Measurements from ENCODE around the gene TBX10. TPM values are rescaled to one million over a fixed set of nuclear protein-coding genes. Genes with fewer than 3 reads are reported as not detected.
A peak's percentile ranks its signal among the peaks of the same experiment; 100 is the strongest.
"Not testable (repeated sequence)": the region's sequence is repeated elsewhere in the genome, so short reads cannot be mapped to it uniquely, and the experiment has no call there.

The TBX10 gene
- polyA plus RNA-seq, 3 donors, result 0.06 to 0.09 TPM; not detected in 1

DNA sequence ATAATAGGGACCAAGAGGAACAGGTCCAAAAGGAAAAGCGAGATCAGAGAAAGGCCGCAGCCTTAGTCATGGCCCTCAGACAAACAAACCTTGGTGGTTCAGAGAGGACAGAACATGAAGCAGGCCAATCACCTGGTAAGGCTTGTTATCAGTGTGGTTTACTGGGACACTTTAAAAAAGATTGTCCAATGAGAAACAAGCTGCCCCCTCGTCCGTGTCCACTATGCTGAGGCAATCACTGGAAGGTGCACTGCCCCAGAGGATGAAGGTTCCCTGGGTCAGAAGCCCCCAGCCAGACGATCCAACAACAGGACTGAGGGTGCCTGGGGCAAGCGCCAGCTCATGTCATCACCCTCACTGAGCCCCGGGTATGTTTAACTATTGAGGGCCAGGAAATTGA lies 16.7 kb downstream of the TBX10 start:
- DNase-seq (ENCODE audit: extremely low read depth in 1 of 11, low read depth in 9 of 11, low spot score in 4 of 11), result not testable (repeated sequence)

DNA sequence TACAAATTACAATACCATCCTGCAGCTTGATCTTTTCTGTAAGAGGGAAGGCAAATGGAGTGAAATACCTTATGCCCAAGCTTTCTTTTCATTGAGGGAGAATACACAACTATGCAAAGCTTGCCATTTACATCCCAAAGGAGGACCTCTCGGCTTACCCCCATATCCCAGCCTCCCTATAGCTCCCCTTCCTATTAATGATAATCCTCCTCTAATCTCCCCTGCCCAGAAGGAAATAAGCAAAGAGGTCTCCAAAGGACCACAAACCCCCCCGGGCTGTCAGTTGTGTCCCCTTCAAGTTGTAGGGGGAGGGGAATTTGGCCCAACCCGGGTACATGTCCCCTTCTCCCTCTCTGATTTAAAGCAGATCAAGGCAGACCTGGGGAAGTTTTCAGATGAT lies 17.6 kb downstream of the TBX10 start:
- DNase-seq (ENCODE audit: extremely low read depth in 1 of 11, low read depth in 9 of 11, low spot score in 4 of 11), result not testable (repeated sequence)

DNA sequence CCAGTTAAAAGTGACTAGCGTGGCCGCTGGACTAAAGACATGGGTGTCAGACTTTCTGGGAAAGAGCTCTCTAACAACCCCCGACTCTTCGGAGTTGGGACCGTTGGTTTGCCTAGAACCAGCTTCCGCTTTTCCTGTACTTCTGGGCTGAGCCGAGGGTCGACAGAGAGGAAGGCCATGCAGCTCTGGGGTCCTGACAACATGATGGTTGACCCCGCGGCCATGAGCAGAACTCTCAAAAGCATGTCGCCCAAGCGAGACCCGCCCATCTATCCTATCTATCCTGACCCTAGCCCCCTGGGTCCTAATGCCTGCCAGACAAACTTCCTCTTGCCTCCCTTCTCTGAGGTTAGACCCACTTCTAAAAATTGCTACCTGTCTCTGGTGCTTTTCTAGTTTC lies 18.9 kb downstream of the TBX10 start:
- not testable (repeated sequence) for DNase-seq (ENCODE audit: extremely low read depth in 1 of 11, low read depth in 9 of 11, low spot score in 4 of 11)

DNA sequence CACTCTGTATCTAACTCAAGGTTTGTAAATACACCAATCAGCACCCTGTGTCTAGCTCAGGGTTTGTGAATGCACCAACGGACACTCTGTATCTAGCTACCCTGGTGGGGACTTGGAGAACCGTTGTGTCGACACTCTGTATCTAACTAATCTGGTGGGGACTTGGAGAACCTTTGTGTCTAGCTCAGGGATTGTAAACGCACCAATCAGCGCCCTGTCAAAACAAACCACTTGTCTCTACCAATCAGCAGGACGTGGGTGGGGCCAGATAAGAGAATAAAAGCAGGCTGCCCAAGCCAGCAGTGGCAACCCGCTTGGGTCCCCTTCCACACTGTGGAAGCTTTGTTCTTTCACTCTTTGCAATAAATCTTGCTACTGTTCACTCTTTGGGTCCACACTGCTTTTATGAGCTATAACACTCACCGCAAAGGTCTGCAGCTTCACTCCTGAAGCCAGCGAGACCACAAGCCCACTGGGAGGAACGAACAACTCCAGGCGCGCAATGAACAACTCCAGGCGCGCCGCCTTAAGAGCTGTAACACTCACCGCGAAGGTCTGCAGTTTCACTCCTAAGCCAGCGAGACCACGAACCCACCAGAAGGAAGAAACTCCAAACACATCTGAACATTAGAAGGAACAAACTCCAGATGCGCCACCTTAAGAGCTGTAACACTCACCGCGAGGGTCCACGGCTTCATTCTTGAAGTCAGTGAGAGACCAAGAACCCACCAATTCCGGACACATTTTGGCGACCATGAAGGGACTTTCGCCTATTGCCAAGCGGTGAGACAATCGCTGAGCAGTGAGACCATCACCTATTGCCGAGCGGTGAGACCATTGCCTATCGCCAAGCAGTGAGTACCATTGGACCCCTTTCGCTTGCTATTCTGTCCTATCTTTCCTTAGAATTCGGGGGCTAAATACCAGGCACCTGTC lies 19.6 kb downstream of the TBX10 start:
- DNase-seq (ENCODE audit: extremely low read depth in 1 of 11, low read depth in 9 of 11, low spot score in 4 of 11), result not testable (repeated sequence)

DNA sequence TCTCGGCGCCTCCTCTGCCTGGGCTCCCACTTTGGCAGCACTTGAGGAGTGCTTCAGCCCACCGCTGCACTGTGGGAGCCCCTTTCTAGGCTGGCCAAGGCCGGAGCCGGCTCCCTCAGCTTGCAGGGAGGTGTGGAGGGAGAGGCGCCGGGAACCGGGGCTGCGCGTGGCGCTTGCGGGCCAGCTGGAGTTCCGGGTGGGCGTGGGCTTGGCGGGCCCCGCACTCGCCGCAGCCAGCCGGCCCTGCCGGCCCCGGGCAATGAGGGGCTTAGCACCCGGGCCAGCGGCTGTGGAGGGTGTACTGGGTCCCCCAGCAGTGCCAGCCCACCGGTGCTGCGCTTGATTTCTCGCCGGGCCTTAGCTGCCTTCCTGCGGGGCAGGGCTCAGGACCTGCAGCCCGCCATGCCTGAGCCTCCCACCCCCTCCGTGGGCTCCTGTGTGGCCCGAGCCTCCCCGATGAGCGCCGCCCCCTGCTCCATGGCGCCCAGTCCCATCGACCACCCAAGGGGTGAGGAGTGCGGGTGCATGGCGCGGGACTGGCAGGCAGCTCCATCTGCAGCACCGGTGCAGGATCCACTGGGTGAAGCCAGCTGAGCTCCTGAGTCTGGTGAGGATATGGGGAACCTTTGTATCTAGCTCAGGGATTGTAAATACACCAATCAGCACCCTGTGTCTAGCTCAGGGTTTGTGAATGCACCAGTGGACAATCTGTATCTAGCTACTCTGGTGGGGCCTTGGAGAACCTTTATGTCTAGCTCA lies 20.5 kb downstream of the TBX10 start:
- not testable (repeated sequence) for DNase-seq (ENCODE audit: extremely low read depth in 1 of 11, low read depth in 9 of 11, low spot score in 4 of 11)

DNA sequence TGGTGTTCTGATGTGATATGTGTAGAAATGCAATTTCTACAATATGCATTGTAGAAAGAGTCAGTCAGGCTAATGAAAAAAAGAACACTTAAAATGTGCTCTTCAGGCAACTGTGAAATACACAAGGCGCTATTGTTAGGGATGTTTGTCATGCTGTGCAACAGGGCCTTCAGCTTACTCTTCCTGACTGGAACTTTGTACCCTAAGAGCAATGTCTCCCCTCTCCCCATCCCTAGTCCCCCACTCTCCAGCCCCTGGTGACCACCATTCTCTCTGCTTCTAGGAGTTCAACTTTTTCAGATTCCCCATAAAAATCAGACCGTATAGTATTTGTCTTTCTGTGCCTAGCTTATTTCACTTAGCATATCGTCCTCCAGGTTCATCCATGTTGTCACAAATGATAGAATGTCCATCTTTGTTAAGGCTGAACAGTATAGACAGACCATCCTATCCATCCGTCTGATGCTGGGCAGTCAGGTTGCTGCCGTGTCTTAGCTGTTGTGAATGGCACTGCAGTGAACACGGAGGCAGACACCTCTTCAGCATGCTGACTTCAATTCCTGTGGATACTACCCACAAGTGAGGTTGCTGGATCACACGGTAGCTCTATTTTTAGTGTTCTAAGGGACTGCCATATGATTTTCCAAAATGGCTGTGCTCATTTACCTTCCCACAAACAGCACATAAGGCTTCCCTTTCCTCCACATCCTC lies 22.2 kb downstream of the TBX10 start:
- DNase-seq (ENCODE audit: extremely low read depth in 1 of 11, low read depth in 9 of 11, low spot score in 4 of 11), result no peak

DNA sequence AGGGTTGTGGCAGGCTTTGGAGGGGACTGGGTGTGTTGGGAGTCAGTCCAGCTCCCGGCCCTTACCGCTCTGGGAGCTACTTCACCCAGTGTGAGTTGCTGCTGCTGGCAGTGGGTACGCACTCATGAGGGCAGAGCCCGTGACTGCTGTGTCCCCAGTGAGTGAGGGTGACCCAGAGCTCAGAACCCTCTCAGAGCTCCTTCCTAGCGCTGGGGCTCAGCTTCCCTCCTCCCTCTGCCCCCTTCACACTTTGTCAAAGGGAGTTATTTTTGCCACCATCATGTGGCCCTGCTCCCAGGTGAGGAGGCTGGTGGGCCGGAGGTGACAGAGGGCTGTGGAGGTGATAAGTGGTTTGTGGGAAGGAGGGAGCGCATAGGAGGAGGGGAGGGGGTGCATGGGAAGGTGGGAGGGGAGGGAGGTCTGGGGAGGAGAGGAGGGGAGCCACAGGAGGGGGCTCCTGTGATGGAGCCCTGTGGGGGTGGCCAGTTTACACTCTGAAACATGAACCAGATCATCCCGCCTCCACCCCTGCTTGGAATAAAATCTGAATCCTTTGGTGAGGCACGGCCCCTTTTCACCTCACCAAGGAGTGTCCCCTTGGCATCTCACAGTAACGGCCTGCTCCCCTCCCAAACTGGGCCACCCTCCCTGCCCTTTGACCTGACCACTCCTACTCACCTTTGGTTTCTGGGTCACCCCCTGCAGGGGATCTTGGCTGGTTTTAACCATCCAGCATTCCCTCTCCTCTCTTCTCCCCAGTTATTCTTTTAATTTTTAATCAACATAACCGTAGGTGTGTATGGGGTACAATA lies 22.9 kb downstream of the TBX10 start:
- DNase-seq (ENCODE audit: extremely low read depth in 1 of 11, low read depth in 9 of 11, low spot score in 4 of 11), result no peak

DNA sequence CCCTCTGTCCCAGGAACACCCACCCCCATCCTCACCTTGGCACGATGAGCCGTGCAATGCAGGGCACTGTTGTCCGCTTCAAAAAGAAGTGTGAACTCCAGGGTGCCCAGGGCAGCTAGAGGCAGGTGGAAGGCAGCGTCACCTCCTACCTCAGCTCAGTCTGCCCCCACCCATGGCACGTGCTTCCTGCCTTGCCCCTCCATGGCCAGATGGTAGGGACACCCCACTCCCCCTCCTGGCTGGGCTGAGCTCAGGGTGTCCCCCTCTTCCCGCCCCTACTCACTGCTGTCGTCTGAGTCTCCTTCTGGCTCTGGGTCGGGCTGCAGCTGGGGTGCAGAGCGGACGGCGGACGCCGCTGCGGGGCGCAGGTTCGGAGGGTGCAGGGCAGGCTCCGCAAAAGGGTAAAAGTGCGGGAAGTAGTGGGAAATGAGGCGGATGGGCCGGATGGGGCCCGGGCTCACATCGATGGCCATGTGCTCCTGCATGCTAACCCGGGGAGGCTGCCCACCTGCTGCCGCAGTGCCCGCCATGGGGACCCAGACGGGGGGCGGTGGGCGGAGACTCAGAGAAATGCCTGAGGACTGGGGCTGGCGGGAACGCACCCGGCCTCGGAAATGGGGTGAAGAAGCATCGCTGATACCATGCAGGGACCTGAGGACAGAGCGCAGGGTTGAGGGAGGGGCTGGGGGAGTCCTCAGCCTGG lies 23.7 kb downstream of the TBX10 start:
- DNase-seq (ENCODE audit: extremely low read depth in 1 of 11, low read depth in 9 of 11, low spot score in 4 of 11), result no peak

DNA sequence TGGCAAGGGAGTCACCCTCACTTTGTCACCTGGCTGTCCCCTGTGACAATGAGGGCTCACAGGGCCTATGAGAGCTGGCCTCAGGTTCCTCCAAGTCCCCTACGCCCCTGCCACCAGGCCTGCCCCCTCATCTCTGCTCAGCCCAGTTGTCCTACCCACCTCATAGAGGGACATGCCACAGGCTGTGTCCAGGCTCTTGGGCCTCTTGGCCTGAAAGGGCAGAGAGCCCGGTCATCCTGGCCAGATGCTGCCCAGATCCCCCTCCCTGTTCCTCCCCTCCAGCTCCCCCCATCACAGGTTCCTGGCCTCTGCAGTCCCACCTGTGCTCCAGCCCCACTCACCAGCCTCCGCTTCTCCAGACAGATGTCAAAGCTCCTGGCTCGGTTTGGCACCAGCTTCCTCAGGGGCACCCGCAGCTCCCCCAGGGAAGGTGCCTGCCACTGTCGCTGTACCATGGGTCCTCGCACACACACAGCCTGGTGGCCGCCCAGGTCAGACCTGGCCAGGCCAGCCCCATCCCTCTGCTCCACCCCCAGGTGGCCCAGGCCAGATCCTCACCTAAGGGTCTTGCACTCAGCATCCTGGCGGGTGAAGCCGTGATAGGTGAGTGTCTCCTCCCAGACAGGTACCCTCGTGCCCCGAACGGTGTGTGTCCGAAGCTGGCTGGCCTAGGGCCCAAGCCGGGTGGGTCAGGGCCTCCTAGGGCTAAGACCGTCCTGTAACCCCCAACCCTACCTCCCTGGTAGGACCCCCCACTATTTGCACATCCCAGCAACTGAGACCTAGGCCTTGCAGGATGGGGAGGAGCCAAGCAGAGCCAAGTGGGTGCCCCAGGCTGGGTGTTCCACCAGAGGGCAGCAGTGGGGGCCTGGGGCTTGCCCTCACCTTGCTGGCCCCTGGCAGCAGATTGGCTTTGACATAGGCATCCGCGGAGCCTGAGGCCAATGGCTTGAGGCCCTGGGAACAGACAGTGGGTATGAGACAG lies 24.5 kb downstream of the TBX10 start:
- no peak for DNase-seq (ENCODE audit: extremely low read depth in 1 of 11, low read depth in 9 of 11, low spot score in 4 of 11)

DNA sequence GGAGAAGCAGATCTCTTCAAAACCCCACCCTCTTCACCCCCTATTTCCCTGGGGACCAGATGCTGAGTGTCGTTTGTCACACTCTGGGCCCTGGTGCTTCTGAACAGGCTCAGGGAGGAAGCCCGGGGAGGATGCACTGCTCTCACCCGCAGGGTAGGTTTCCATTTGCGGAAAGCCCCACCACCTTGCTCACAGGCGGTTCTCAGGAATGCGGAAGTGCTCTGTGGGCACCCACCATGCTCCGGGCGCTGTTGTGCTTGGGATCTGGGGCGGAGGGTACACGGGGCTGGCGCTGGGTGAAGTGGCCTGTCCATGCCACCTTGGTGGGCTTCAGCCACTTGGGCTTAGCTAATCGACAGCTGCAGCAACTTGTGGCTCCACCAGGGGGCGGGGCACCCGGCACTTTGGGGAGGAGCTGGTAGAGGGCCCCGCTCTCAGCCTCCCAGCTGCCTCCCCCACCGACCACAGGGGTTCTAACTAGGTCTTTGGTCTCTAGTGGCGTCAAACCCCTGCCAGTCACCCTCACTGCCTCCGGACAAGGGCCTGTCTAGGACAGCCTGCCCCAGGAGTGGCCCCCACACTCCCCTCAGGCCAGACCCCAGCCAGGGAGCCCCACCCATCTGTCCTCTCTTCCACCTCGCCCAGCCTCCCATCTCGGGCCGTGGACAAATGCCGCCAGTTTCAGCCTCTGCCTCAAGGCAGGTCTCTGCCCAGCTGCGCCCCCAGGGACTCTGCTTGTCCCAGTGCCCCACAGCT lies 25.4 kb downstream of the TBX10 start:
- DNase-seq (ENCODE audit: extremely low read depth in 1 of 11, low read depth in 9 of 11, low spot score in 4 of 11), result peak in 7 of 11 donors; percentile 18 to 56 (median 36)

DNA sequence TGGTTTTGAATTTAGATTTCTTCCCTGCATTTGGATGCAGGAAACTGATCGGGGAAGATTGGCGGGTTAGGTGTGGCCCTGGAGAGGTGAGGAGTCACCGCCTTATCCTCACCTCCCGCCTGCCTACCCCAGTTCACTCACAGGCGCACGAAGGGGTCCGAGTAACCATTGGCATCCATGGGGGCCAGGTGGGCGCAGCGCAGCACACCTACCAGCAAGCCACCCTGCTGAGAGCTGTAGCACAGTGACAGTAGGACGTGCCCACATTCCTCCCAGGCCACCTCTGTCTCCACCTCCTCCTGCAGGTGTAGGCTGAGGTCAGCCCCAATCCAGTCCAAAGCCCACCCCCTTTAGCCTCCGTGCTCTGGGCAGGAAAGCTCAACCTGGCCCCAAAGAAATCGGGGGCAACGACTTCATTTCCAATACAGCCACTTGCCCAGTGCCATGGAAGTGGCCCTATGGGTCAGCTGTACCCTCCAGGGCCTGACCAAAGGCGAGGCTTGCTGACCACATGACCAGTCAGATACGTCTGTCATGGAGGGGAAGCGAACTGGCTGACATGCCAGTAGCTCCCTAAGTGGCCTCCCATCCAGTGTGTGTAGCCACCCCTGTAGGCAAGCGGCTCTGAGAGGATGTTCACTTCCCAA lies 26.1 kb downstream of the TBX10 start:
- no peak for DNase-seq (ENCODE audit: extremely low read depth in 1 of 11, low read depth in 9 of 11, low spot score in 4 of 11)

DNA sequence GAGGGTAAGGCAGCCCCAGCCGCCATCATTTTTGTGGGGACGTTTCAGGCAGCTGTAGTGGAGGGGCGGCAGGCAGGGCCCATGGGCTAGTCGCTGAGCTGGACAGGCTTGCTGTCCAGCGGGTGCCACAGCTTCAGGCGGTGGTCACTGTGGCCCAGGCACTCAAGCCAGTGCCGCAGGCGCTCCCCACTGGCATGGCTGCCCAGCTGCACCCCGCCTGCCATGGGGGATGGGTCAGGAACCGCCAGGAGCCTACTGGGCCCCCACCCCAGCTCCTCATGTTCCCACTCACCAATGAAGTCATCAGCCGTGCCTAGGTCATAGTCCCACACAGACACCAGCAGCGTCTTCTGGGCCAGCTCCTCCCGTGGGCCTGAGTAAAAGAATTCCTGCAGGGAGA lies 26.8 kb downstream of the TBX10 start:
- DNase-seq (ENCODE audit: extremely low read depth in 1 of 11, low read depth in 9 of 11, low spot score in 4 of 11), result no peak

DNA sequence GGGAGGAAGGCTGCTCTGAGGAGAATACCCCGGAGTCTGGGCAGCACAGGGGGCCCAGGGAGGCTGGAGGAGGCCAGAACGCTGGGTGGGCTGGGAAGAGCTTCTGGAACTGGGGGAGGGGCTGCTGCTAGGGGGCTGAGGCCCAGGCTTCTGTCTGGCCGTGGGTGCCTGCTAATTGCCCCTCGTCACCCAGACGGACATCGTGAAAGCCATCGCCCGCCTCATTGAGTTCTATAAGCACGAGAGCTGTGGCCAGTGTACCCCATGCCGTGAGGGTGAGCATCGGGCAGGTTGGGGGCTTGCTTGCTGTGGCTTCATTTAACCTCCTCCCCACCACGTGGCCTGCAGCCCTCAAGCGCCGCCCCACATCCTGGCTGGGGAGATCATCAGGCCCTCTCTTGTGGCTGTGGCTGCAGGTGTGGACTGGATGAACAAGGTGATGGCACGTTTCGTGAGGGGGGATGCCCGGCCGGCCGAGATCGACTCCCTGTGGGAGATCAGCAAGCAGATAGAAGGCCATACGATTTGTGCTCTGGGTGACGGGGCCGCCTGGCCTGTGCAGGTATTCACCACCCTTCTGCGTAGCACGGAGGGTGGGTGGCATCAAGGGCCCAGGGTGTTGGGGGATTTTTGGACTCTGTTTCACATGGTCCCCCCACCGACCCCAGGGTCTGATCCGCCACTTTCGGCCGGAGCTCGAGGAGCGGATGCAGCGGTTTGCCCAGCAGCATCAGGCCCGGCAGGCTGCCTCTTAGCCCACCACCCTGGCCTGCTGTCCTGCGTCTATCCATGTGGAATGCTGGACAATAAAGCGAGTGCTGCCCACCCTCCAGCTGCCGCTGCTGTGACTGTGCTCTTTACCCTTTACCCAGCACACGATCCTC lies 27.6 kb downstream of the TBX10 start:
- DNase-seq (ENCODE audit: extremely low read depth in 1 of 11, low read depth in 9 of 11, low spot score in 4 of 11), result no peak

DNA sequence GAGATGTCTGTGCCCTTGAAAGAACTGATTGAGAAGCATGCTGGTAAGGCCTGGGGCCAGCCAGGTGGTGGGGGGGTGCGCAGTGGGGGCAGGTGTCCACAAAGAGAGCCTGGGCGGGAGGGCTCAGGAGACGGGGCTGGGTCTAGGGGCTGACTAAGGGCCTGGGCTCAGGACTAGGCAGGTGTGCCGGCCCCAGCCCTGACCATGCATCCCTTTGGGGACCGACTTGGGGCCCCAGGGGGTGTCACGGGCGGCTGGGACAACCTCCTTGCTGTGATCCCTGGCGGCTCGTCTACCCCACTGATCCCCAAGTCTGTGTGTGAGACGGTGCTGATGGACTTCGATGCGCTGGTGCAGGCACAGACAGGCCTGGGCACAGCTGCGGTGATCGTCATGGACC lies 28.4 kb downstream of the TBX10 start:
- DNase-seq (ENCODE audit: extremely low read depth in 1 of 11, low read depth in 9 of 11, low spot score in 4 of 11), result no peak

DNA sequence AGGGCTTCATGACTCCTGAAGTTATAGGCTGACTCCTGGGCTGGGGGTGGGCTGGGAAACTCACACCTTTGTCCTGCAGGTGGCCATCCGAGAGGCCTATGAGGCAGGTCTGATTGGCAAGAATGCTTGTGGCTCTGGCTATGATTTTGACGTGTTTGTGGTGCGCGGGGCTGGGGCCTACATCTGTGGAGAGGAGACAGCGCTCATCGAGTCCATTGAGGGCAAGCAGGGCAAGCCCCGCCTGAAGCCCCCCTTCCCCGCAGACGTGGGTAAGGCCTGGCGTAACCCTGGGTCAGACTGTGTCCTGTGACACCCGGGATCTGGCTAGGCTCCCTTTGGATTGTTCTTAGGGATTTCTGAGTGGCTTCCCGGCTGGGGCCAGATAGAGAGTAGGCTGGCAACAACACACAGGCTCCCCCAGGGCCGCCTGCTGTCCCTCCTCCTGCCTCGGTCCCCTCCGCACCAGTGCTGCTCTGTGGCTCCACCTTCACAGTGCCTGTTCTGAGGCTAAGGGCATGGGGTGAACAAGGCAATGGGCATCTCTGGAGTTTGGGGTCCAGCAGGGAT lies 29.2 kb downstream of the TBX10 start:
- DNase-seq (ENCODE audit: extremely low read depth in 1 of 11, low read depth in 9 of 11, low spot score in 4 of 11), result no peak
